Suprapubic skin (tissue), 4 donors: ENCODE results near the gene OTULINL.

Experiments used
- POLR2A ChIP-seq, 2 donors: fragments of 450-650 bp; IDR thresholded peaks; one replicate each; pipeline ENCODE4 v1.6.1; 2017; ENCODE audit warnings: antibody characterized with exemption in 2 of 2, mild to moderate bottlenecking in 2 of 2, moderate library complexity in 2 of 2
- POLR2AphosphoS5 ChIP-seq, 3 donors: sonication (generic); formaldehyde crosslinking; IDR thresholded peaks; one replicate each; pipeline ENCODE4 v1.6.1; 2017; ENCODE audit warnings: antibody characterized with exemption in 3 of 3

DNA sequence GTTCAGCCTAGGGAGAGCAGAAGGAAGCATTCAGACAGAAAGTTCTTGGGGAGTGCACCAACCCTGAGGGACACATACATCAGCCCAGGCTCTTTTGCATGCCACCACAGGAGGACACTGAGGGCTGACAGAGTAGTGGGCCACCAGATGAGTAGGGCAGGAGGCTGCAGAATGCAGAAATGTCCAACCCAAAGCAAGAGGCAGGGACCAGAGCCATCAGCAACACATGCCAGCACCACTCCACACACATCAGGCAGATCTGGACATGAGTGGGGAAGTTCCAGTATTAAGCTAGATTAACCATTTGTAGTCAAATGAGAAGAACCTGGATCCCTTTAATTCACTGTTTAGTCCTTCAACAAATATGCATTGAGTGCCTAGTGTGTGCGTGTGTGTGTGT, 35.7 kb upstream of the OTULINL start:
- no peak for TF ChIP-seq POLR2A (IDR thresholded peaks at IDR 0.05)
- no peak for TF ChIP-seq POLR2AphosphoS5 (IDR thresholded peaks at IDR 0.05)
